NCI-H2107 treated with DMSO at 0.1 percent for 48 hours (cell line): ENCODE data around the gene COBLL1.

ENCODE experiments used
- DNase-seq: peaks from one replicate; lab custom pipeline; 2025; ENCODE audit not compliant: unreplicated experiment; lab: John Stamatoyannopoulos, UW

COBLL1 gene

DNA sequence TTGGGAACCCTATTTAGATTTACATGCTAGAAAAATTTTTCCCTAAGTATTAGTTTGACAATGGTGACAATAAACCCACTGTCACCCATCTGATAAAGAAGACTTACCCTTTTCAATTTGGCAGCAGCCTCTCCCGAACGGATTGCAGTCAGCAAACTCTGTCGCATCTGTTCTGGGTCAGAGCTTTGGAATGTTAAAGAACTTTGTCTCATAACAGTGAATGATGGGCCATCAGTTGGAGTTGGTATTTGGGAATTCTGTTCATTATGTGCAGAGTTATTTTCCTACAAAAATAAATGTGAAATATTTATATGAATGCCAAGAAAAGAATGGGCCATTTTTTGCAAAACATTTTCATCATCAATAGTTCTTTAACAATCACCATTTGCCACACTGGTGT is 149.5 kb downstream of the COBLL1 start:
- no peak for DNase-seq

DNA sequence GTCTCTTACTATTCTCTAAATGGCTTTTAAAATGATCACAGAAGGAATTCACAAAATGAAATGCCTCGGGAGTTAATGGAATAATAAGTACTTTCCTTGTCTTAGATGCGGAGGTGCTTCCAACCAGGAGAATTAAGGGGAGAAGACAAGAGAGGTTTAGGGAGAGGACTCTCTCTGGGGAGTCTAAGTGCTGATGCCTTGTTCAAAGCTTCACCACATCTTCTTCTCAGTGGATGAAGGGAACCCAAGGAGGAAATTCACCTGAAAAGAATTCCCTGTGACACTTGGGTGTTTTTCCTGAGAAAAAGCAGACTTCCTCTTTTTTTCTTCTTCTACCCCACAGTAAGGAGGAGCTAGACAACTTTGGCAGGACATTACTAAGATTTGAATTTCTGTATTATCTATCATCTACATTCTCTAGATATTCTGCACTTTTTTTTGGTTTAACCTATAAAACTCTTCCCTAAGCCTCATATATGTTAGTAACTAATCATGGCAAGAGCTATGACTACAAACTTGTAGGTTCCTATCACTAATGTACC is 150.2 kb downstream of the COBLL1 start:
- DNase-seq = no peak

GRCh38 chr2:164690361-164690760 is 151.3 kb downstream of the COBLL1 start:
- DNase-seq = no peak

DNA sequence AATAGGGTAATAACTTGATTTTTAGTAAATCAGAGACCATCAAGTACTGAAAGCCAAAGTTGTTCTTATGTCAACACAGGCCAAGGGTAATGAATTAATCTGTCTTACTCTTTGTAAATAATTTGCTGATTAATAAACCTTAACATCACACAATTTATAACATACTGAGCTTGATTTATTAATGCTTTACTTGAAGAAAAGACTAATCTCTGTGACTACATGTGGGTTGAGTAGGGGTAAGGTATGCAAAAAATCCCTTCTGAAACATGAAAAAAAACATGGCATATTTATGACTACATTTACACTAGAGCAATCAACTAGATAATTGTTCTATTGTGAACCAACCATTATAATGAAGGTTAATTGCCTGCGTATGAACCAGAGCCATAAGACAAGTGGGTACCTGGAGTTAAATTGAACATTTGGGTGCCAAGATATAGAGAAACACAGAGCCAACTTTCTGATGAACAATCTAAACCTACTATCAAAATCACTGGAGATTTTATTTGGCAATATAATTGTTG is 152.7 kb downstream of the COBLL1 start:
- DNase-seq = no peak

- no peak for DNase-seq
Measured at GRCh38 chr2:164681009-164681408, 160.6 kb downstream of the COBLL1 start.

GRCh38 chr2:164678631-164679149 is 162.9 kb downstream of the COBLL1 start:
- DNase-seq = no peak

- DNase-seq = no peak
Measured at GRCh38 chr2:164677733-164678132, 163.9 kb downstream of the COBLL1 start.

DNA sequence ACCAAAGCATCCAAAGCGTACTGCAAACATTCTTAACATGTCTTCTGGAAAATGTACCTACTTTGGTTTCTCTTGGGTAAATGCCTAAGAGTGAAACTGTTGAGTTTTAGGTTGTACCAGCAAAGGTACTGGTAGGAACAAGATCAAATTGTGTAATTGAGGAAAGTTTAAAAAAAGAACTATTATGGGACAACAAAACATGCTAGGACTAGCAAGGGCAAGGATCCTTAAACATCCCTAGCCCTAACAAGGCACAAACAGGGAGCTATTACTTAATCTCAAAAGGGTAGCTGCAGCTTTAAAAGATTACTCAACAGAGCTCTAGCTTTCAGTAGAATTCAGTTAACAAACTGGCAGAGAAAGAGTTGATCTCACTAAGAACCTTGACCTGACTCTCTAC is 164.4 kb downstream of the COBLL1 start:
- DNase-seq = no peak

- DNase-seq = no peak
Measured at GRCh38 chr2:164675687-164676086, 165.9 kb downstream of the COBLL1 start.

GRCh38 chr2:164675027-164675426 is 166.6 kb downstream of the COBLL1 start:
- no peak for DNase-seq

- no peak for DNase-seq
Measured at GRCh38 chr2:164671664-164672396, 169.8 kb downstream of the COBLL1 start.

- DNase-seq = no peak
Measured at GRCh38 chr2:164669291-164669690, 172.3 kb downstream of the COBLL1 start.

GRCh38 chr2:164667566-164667965 is 174.1 kb downstream of the COBLL1 start:
- DNase-seq = no peak

DNA sequence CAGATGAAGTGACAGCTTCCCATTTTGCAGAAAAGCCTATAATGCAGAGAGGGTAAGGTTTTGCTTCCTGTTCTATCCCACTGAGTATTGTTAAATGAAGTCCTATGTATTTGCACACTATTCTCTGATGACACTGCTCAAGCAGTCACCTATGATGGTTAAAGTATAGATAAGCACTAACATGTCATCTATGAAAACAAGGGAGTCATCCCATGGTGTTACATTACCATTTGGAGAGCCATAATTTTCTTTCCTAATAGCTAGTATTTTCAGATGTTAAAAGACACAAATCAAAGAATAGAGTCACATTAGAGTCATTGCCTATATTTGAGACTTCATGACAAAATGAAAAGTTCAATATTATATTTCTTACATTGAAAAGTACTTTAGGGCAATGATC is 177.6 kb downstream of the COBLL1 start:
- no peak for DNase-seq

DNA sequence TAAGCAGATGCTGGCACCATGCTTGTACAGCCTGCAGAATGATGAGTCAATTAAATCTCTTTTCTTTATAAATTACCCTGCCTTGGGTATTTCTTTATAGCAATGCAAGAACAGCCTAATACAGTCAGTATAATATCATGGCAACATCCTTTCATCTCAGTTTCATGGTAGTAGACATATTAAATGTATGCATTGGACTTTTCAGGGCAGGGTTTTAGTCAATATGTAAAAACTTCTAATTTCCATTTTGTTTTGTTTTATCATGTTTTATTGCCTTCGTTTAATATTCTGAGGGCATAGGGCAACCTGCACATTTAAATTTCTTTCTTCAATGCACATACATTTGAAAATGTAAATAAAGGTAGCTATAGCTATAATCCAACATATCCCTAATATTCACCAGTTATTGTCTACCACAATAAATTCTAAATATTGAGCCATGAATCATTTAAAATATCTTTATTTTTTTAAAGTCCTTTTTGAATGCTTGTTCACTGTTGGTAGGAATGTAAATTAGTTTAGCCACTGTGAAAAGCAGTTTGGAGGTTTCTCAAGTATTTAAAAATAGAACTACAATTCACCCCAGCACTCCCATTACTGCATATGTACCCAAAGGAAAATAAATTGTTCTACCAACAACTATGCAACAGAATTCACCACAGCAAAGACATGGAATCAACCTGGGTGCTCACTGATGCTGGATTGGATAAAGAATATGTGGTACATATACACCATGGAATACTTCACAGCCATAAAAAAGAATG is 178.6 kb downstream of the COBLL1 start:
- DNase-seq = no peak

GRCh38 chr2:164662066-164662465 is 179.6 kb downstream of the COBLL1 start:
- DNase-seq = no peak

DNA sequence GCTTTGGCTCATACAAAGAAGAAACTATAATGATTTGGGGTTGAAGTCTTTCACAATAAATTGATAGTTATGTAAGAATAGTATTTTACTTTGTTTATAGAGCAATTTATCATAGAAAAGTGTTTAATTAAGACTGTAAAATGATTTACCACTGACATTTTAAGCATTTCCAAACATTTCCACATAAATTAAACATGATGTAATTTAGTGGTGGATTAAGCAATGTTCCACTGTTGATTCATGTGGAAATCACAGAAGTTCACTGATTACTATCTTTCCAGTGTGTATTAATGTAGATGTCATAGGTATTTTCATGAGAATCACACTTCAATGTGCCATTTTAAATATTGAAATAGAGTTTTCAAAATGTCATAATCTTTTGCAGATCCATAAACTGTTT is 180.3 kb downstream of the COBLL1 start:
- DNase-seq = no peak

DNA sequence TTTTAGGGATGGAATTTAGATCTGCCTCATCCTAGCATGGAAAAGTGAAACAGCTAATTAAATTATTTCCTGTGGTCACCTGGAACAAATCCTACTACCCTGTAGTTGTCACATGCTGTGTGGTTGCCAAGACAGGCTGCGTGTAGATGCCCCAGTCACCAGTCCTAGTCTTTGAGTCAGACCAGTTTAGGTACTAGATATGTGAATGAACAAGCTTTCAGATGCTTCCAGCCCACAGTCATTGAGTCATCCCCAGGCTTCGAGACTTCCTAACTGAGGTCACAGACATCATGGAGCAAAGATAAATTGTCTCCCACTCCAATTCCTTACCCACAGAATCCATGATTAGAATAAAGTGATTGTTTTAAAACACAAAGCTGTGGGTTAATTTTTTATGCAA is 184.5 kb downstream of the COBLL1 start:
- no peak for DNase-seq

DNA sequence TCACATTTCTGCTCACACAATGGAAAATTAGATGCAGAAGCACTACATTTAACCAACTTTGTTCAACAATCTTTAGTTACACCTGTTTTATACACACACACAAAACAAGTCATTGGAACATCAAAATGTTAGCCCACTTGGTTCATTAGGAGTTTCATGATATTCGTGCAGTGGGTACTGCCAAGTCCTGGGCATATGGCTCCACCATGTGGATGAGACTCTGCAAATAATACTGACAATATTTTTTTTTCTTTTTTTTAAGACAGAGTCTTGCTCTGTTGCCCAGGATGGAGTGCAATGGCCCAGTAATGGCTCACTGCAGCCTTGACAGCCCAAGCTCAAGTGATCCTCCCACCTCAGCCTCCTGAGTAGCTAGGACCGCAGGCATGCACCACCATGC is 185.9 kb downstream of the COBLL1 start:
- no peak for DNase-seq

DNA sequence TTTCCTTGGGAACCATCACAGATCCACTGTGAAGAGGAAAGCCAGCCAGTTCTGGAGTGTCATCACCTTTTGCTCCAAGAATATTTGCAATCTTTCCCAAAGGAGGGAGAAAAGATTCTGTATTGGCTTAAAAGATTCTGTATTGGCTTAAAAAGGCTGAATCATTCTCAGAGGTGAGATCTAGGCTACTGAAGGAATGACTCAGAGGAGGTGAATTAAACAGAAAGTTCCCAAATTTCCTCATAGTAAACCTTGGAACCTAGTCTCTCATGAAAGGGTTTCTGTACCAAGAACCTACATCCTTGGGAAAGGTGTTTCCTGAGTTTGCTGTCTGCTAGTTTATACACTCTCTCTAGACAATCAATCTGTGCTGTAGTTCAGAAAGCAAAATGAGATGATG is 186.3 kb downstream of the COBLL1 start:
- DNase-seq = no peak

DNA sequence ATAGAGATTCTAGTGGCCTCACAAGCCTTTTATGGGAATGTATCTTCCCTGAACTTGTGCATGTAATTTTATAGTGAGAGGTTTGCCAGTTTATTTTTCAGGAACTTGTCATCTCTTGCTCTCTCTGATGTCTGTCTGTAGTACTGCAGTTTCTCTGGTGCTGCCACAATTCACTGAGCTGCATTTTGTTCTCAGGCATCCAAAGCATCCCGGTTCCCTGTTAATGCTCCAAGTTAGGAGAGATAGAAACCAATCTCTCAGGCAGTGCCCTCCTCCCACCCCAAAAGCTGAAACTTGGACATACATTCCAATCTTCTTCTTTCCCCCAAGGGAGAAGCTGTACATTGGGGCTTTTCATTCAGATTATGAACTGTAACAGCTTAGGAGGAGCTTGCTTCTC is 190.3 kb downstream of the COBLL1 start:
- DNase-seq = no peak
